IMR-90 (cell line): Measurements from ENCODE around the gene GRAMD2B.

Source experiments
- CHD1 ChIP-seq: IDR thresholded peaks from 2 replicates; pipeline ENCODE4 v1.6.1; 2012; ENCODE audit warnings: low read depth, low read length, improper control_type of control experiment
- MAZ ChIP-seq: IDR thresholded peaks from 2 replicates; pipeline ENCODE4 v1.6.1; 2012; ENCODE audit warnings: low read depth, mild to moderate bottlenecking, low read length, improper control_type of control experiment, moderate library complexity, borderline replicate concordance
- MXI1 ChIP-seq: IDR thresholded peaks from 2 replicates; pipeline ENCODE4 v1.6.1; 2012; ENCODE audit warnings: low read depth, mild to moderate bottlenecking, low read length, moderate library complexity, borderline replicate concordance
- POLR2A ChIP-seq: IDR thresholded peaks from 2 replicates; pipeline ENCODE4 v1.6.1; 2012; ENCODE audit warnings: mild to moderate bottlenecking, low read depth, low read length
- RAD21 ChIP-seq: IDR thresholded peaks from 2 replicates; pipeline ENCODE4 v1.6.1; 2012; ENCODE audit warnings: low read length, improper control_type of control experiment
- RFX5 ChIP-seq: IDR thresholded peaks from 2 replicates; pipeline ENCODE4 v1.8.0; 2012; ENCODE audit warnings: low read depth, mild to moderate bottlenecking, low read length, moderate library complexity
- TF ChIP-seq, protein P1 (sequence below): conservative IDR thresholded peaks from 2 replicates; pipeline ENCODE4 v1.5.1; 2012; ENCODE audit warnings: mild to moderate bottlenecking, low read depth, low read length, improper control_type of control experiment
- TF ChIP-seq, protein P2 (sequence below): fragments of 150-350 bp; IDR thresholded peaks from 2 replicates; pipeline ENCODE4 v1.6.1; 2016; ENCODE audit warnings: low read depth, mild to moderate bottlenecking, low read length, moderate library complexity, borderline replicate concordance

DNA sequence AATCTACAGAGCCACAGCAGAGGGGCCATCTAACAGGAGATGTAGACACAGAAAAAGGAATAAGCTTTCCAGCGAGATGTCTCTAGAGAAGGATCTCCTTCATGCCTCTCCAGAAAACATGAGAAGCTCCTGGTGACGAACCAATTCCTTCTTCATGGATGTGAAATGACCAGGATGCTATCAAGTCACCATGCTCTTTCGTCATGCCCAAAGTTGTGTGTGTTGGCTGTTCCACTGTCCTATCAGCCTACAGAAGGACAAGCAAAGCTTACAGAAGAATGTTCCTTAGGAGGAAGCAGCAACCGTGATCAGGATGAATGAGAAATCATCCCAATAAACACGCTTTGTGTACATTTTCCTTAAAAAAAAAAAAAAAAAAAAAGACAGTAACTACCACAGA, 117.4 kb downstream of the GRAMD2B start:
- TF ChIP-seq RAD21 (no peak), MAZ (no peak), POLR2A (no peak), CHD1 (no peak), RFX5 (no peak), MXI1 (no peak)
- TF ChIP-seq, protein P1, sequence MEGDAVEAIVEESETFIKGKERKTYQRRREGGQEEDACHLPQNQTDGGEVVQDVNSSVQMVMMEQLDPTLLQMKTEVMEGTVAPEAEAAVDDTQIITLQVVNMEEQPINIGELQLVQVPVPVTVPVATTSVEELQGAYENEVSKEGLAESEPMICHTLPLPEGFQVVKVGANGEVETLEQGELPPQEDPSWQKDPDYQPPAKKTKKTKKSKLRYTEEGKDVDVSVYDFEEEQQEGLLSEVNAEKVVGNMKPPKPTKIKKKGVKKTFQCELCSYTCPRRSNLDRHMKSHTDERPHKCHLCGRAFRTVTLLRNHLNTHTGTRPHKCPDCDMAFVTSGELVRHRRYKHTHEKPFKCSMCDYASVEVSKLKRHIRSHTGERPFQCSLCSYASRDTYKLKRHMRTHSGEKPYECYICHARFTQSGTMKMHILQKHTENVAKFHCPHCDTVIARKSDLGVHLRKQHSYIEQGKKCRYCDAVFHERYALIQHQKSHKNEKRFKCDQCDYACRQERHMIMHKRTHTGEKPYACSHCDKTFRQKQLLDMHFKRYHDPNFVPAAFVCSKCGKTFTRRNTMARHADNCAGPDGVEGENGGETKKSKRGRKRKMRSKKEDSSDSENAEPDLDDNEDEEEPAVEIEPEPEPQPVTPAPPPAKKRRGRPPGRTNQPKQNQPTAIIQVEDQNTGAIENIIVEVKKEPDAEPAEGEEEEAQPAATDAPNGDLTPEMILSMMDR, result no peak
- TF ChIP-seq, protein P2, sequence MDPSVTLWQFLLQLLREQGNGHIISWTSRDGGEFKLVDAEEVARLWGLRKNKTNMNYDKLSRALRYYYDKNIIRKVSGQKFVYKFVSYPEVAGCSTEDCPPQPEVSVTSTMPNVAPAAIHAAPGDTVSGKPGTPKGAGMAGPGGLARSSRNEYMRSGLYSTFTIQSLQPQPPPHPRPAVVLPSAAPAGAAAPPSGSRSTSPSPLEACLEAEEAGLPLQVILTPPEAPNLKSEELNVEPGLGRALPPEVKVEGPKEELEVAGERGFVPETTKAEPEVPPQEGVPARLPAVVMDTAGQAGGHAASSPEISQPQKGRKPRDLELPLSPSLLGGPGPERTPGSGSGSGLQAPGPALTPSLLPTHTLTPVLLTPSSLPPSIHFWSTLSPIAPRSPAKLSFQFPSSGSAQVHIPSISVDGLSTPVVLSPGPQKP, result no peak
